ENCODE results near the gene SAMD7. TPM values are rescaled to one million over a fixed set of nuclear protein-coding genes. Genes with fewer than 3 reads are reported as not detected.

The SAMD7 gene
- polyA plus RNA-seq, 3 donors = not detected

DNA sequence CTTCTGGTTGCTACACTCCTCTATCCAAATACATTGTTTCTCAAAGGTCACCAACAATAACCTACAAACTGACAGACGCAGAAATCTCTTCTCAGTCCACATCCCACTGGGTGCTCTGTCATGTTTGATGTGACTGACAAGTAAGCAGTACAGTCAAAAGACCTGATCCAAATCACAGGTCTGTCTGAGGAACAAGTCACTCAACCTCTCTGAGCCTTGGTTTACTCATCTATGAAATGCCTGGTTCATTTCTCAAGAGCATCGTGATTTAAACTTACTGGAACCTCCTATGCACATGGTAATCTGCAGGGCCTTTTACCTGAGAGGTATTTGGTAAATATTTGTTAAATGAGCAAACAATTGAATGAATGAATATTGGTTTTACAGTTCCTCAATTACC is 47.1 kb upstream of the SAMD7 start:
- H3K9me3 ChIP-seq (replicated peaks in 1 of 2; ENCODE audit: control insufficient read depth in 1 of 2, insufficient read depth in 1 of 2, low read length in 2 of 2) = no peaks in the 10 kb centered on the region
- H3K27ac Mint-ChIP-seq = peak overlapping the region in 1 of 7 donors; percentile 27
- H4K20me1 ChIP-seq (ENCODE audit: insufficient read depth, low read length) = no peaks in the 10 kb centered on the region
- intact Hi-C loops (cut with micrococcal nuclease) = loop anchor here (10.0 kb wide), 7 partner anchors 61 to 191 kb away; partner anchors contain the start of genes ACTRT3 (in 1 of the 2), SEC62 (in 1 of the 2) and TERC (in 1 of the 2)
- H3K4me2 ChIP-seq (replicated peaks; ENCODE audit: extremely low read depth, low read length, poor library complexity, severe bottlenecking) = no peak overlapping the region
- no peaks in the 10 kb centered on the region for H3K27me3 ChIP-seq (ENCODE audit: control insufficient read depth in 2 of 2, insufficient read depth in 2 of 2, low read length in 2 of 2)
- DNase-seq = no peak
- no peaks in the 10 kb centered on the region for H3K79me2 ChIP-seq (ENCODE audit: insufficient read depth, low read length)
- TF ChIP-seq, protein P1, sequence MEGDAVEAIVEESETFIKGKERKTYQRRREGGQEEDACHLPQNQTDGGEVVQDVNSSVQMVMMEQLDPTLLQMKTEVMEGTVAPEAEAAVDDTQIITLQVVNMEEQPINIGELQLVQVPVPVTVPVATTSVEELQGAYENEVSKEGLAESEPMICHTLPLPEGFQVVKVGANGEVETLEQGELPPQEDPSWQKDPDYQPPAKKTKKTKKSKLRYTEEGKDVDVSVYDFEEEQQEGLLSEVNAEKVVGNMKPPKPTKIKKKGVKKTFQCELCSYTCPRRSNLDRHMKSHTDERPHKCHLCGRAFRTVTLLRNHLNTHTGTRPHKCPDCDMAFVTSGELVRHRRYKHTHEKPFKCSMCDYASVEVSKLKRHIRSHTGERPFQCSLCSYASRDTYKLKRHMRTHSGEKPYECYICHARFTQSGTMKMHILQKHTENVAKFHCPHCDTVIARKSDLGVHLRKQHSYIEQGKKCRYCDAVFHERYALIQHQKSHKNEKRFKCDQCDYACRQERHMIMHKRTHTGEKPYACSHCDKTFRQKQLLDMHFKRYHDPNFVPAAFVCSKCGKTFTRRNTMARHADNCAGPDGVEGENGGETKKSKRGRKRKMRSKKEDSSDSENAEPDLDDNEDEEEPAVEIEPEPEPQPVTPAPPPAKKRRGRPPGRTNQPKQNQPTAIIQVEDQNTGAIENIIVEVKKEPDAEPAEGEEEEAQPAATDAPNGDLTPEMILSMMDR (IDR thresholded peaks at IDR 0.05) = no peak
- H3K9ac ChIP-seq (ENCODE audit: insufficient read depth, low read length, poor library complexity, severe bottlenecking) = no peak overlapping the region
- peaks cover 3 to 13% (median 3%) of the 10 kb centered on the region in 3 donors for H3K27me3 Mint-ChIP-seq (ENCODE audit: low read depth in 3 of 3)
- H2AFZ ChIP-seq (ENCODE audit: insufficient read depth, low read depth, low read length, poor library complexity, severe bottlenecking) = no peak overlapping the region
- H3K4me3 Mint-ChIP-seq = no peak overlapping the region
- H3K9me3 Mint-ChIP-seq = no peaks in the 10 kb centered on the region
- no peak overlapping the region for H3K4me3 ChIP-seq (replicated peaks in 1 of 3; ENCODE audit: low read depth in 2 of 3, low read length in 3 of 3)
- H3K36me3 Mint-ChIP-seq = no peaks in the 10 kb centered on the region
- no peak overlapping the region for H3K27ac ChIP-seq (ENCODE audit: low read depth in 1 of 2, low read length in 2 of 2)
- H3K4me1 ChIP-seq (ENCODE audit: control insufficient read depth in 1 of 2, insufficient read depth in 2 of 2, low read length in 2 of 2) = peaks cover 10 to 13% of the 10 kb centered on the region in 2 donors
- peaks cover 18% of the 10 kb centered on the region for H3K4me1 Mint-ChIP-seq
- 100% methylated on average over 1 of the region's 2 CpGs for whole genome bisulfite sequencing (ENCODE audit: insufficient coverage)
- H3K36me3 ChIP-seq (replicated peaks in 1 of 2; ENCODE audit: control insufficient read depth in 1 of 2, insufficient read depth in 2 of 2, low read length in 2 of 2) = no peaks in the 10 kb centered on the region

DNA sequence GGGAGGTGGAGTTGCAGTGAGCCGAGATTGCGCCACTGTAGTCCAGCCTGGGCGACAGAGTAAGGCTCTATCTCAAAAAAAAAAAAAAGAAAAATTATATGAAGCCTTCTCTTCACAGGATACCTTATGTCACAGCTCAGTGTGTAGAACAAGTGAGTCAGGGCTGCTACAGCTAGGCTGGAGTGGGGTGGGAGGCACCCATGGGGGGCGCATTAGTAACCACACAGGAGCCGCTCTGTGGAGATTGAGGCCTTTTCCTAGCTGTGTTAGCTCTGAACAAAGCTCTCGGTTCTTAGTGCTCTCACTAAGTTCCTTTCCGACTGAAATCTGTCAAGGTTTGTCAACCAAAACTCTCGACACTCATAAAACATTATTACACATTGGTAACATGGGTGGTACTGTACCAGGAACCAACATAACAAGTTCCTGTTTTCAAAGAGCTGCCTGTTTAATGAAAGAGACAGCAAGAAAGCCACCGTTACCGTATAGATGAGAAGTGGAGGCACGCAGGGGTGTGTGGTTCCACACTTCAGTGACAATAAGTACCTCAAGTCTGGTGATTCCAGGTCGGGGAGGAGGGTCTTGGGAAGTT is 46.1 kb upstream of the SAMD7 start:
- Histone ChIP-seq H3K9me3 (replicated peaks in 1 of 2; ENCODE audit: control insufficient read depth in 1 of 2, insufficient read depth in 1 of 2, low read length in 2 of 2) (no peaks in the 10 kb centered on the region), H3K4me1 (ENCODE audit: control insufficient read depth in 1 of 2, insufficient read depth in 2 of 2, low read length in 2 of 2) (peaks cover 10 to 13% of the 10 kb centered on the region in 2 donors), H3K9ac (ENCODE audit: insufficient read depth, low read length, poor library complexity, severe bottlenecking) (peak overlapping the region; percentile 29), H3K79me2 (ENCODE audit: insufficient read depth, low read length) (no peaks in the 10 kb centered on the region), H4K20me1 (ENCODE audit: insufficient read depth, low read length) (no peaks in the 10 kb centered on the region), H3K27ac (ENCODE audit: low read depth in 1 of 2, low read length in 2 of 2) (peak overlapping the region; percentile 61 to 77), H3K4me3 (replicated peaks in 1 of 3; ENCODE audit: low read depth in 2 of 3, low read length in 3 of 3) (no peak overlapping the region), H3K4me2 (replicated peaks; ENCODE audit: extremely low read depth, low read length, poor library complexity, severe bottlenecking) (peak overlapping the region; percentile 54), H3K27me3 (ENCODE audit: control insufficient read depth in 2 of 2, insufficient read depth in 2 of 2, low read length in 2 of 2) (no peaks in the 10 kb centered on the region), H2AFZ (ENCODE audit: insufficient read depth, low read depth, low read length, poor library complexity, severe bottlenecking) (peak overlapping the region; percentile 70), H3K36me3 (replicated peaks in 1 of 2; ENCODE audit: control insufficient read depth in 1 of 2, insufficient read depth in 2 of 2, low read length in 2 of 2) (no peaks in the 10 kb centered on the region)
- Mint-ChIP-seq H3K4me1 (peaks cover 21% of the 10 kb centered on the region), H3K9me3 (no peaks in the 10 kb centered on the region), H3K27me3 (ENCODE audit: low read depth in 3 of 3) (peaks cover 3 to 7% (median 3%) of the 10 kb centered on the region in 3 donors), H3K4me3 (peak overlapping the region; percentile 37 to 74), H3K36me3 (no peaks in the 10 kb centered on the region), H3K27ac (peak overlapping the region; percentile 42 to 92 (median 75))
- DNase-seq = peak; percentile 62 to 70 (median 66)
- intact Hi-C loops (cut with micrococcal nuclease) = loop anchor here (10.0 kb wide), 7 partner anchors 60 to 190 kb away; partner anchors contain the start of genes ACTRT3 (in 1 of the 2), SEC62 (in 1 of the 2) and TERC (in 1 of the 2)
- TF ChIP-seq, protein P1 (IDR thresholded peaks at IDR 0.05) = no peak
- 5% methylated on average over 4 of the region's 12 CpGs for WGBS (ENCODE audit: insufficient coverage)
